GM18508 (cell line): Measurements from ENCODE around the gene CD74.

Source experiments
- ATAC-seq: cut with Tn5 transposase; IDR thresholded peaks from one replicate; pipeline ENCODE4 v1.9.1; 2021; ENCODE audit warnings: moderate number of reproducible peaks; ENCODE audit not compliant: insufficient read depth, unreplicated experiment

The CD74 gene

DNA sequence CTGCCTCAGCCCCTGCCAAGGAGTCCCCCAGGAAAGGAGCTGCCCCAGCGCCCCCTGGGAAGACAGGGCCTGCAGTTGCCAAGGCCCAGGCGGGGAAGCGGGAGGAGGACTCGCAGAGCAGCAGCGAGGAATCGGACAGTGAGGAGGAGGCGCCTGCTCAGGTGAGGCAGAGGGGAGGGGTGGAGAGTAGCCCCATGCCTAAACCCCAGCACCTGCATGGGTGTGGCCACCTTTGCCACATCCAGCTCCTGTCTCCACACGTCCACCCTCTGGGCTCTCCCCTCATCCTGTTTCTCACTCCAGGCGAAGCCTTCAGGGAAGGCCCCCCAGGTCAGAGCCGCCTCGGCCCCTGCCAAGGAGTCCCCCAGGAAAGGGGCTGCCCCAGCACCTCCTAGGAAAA, 38.1 kb downstream of the CD74 start:
- ATAC-seq, result no peak

DNA sequence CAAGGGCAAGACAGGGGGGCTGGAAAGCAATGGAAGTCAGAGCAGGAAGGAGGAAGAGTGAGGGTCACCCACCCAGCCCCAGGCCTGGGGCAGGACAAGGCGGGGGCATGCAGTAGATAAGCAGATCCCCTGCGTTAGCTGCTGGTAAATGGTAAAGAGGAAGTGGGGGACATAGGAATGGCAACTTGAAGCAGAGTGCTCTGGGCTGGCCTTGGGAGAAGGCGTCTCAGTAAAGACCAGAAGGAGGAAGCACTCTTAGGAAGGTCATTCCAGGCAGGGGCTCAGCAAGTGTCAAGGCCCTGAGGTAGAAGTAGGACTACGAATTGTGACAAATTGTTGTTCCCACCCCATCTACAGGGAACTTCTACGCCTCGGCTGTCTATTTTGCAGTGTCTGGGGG, 40.1 kb downstream of the CD74 start:
- no peak for ATAC-seq

DNA sequence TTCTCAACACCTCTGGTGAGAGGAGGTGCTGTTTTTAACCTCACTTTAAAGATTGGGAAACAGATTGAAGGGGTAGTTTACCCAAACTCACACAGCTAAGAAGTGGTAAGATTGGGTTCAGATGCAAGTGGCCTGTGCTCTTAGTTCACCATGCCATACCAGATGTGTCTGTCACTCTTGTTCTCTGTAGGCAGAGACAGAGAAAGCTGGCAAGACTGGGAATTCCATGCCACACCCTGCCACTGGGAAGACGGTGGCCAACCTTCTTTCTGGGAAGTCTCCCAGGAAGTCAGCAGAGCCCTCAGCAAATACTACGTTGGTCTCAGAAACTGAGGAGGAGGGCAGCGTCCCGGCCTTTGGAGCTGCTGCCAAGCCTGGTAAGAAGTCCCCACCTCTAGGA, 44.2 kb downstream of the CD74 start:
- ATAC-seq, result no peak

DNA sequence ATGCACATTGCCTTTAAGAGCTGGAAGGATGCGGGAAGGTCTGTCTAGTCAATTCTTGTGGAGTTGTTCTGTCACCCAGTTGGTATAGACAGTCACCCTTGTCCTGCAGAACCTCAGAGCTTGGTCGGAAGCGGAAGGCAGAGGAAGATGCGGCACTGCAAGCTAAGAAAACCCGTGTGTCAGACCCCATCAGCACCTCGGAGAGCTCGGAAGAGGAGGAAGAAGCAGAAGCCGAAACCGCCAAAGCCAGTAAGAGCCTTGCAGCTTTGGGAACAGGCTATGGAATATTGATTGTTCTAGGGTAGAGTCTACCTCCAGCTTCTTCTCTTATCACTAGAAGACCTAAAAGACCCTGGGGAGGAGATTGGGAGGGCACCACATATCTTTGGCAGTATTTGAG, 48.7 kb downstream of the CD74 start:
- no peak for ATAC-seq

DNA sequence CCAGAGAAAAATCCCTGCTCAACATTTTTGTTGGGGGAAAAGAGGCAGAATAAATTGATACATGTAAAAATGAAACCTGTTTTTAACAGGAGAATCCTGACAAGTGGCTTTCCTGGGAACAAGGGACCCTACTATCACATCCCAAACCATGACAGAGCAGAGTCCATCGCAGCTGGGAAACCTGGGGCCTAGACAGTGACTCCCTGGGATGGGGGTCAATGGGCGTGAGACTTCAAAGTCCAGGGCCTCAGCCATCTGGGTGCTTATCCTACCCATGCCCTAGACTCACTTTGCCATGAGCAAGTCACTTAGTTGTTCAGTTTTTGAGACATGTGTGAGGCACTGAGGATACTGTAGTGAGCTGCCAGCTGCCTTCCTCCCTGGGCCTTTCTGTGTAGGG, 49.5 kb downstream of the CD74 start:
- ATAC-seq, result no peak

DNA sequence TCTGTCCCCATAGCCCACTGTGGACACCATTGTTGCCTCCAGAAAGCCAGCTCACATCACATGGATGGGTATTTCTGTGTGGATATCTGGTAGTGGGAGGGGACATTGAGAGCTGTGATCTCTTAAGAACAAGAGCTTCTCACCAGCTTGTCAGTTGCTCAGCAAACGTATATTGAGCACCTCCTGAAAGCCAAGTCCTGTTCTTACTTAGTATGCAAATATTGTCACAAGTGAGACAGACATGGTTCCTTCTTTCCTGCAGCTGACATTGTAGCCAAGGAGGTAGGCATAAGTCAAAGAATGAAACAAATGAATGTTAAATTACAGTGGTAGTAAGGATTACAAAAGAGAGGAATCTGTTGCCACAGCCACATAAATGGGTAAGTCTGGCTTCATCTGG, 51.4 kb downstream of the CD74 start:
- no peak for ATAC-seq

DNA sequence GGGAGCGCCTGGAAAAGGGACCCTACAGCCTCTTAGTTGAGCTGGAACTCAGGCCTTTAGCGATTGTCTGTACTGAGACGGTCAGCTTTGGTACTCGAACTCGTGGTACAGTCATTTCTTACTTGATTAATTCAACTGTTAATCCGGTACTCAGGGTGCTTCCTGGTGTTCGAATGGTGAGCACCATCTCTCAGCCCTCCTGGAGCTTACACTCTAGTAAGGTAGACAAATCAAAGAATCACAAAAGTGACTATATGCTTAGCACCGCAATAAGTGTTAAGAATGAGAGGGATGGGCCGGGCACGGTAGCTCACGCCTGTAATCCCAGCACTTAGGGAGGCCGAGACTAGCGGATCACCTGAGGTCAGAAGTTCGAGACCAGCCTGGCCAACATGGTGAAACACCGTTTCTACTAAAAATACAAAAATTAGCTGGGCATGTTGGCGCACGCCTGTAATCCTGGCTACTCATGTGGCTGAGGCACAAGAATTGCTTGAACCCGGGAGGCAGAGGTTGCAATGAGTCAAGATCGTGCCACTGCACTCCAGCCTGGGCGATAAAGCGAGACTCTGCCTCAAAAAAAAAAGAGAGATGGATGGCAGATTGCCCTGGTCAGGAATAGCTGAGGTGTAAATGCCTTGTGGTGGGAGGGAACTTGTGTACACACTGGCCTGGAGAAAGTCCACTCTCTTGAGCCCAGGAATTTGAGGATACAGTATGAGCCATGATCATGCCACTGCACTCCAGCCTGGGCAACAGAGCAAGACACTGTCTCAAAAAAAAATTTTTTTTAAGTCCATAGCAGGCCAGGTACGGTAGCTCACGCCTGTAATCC, 54.2 kb downstream of the CD74 start:
- no peak for ATAC-seq

DNA sequence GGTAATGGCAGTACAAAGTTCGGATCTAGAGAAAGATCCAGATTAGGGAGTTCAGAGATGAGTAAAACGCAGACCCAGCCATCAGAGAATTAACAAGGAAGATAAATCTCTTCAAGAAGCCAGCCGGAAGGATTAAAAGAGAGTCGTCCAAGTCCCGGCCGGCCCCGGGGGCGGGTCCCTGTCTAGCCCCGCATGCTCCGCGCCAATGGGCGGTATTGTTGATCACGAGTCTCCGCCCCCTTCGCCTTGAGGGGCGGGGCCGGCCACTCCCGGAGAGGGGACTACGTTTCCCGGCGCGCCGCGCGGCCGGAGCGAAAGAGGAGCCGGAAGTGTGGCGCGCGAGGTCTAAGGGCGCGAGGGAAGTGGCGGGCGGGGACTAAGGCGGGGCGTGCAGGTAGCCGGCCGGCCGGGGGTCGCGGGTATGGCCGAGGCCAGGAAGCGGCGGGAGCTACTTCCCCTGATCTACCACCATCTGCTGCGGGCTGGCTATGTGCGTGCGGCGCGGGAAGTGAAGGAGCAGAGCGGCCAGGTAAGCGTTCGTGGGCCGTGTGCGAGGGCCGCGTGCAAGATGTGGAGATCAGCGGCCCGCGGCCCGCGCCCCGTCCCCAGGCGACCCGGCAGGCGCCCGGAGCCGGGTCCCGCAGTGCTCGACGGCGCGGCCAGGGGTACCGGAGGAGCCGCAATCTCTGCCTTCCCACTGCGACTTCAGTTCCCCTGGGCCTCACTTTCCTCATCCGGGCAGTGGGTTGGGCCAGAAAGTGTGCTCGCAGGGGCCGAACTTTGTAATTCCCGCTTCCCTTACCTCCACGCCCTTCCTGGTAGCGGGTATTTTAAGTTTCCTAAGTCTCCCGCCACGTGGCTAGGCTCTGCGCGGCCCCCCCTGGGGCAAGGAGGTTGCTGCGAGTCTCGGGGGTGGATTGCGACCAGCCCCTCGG, 55.1 kb downstream of the CD74 start, which contains the start of gene TCOF1:
TCOF1 (plus strand) TSS at position 372 of the 935 bp plus-strand sequence; CDS start at position 422, 50 bp downstream.
- ATAC-seq, result peak; percentile 76

DNA sequence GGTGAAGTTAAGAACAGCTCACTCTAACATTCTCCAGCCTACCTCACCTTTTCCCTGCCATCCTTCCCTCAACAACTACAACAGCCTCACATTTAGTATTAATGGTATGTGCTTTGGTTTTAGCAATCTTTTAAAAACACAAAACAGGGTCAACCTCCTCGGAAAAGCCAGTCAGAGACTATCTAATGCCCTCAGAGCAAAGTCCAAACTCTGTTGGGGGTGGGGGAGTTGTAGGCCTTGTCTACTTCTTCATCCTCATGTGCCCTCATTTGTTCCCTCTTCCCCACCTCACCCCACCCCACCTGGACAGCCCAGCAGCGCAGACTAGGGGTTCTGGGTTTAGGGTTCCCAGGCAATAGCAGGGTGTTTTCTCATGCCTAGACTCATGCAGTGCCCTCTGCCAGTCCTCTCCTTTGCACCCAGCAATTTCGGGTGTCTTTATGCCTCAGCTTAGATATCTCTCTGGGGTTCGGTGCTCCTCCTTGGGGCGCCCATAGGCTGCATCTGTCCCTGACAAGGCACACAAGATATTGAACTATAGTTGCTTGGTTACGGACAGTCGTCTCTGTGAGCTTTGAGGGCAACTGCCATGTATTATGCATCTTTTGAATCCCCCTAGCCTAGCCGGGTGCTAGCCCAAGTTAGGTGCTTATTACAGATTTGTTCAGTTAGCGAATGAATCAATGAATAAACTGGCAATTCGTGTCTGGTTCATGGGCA, 56.0 kb downstream of the CD74 start:
- ATAC-seq, result no peak

DNA sequence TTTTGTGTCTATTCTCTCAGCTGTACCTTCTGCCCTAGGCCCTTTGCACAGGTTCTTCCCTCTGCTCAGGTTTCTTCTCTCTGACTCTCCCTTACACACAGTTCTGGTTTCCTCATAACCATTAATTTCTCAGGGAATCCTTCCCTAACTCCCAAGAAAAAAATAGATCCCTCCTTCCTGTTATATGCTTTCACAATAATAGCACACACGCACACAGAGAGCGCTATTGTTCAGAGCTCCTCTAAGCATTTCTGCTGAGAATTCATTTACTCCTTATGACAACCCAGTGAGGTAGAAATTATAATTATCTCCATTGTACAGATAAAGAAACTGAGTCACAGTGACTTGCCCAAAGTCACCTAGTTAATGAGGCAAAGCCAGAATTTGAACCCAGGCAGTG, 56.9 kb downstream of the CD74 start:
- no peak for ATAC-seq

DNA sequence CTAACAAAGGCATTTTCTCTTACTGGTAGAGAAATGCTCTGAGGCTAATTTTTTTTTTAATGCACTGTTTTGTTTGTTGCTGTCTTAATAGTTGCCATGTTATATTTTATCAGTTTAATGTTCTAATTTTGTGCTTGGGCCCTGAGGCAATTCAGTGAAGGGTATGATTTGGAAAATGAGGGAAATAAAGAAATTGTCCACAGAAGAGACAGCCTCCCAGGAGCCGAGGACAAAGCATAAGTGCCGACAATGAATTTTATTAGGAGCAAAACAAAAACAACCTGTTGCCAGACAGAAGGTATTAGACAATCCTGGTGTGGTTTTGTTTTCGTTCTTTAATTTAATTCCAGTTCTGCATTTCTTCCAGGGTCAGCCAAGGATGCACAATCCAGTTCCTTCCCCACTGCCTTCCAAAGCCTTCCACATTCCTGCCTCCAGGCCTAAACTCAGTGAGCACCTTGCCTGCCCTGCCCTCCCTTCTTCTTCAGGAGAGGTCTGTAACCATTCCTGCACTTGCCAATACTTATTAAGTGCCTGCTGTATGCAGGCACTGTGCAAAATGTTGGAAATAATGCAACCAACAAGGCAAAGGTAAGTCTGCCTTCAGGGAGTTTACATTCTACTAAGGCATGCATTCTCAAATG, 59.6 kb downstream of the CD74 start:
- no peak for ATAC-seq

DNA sequence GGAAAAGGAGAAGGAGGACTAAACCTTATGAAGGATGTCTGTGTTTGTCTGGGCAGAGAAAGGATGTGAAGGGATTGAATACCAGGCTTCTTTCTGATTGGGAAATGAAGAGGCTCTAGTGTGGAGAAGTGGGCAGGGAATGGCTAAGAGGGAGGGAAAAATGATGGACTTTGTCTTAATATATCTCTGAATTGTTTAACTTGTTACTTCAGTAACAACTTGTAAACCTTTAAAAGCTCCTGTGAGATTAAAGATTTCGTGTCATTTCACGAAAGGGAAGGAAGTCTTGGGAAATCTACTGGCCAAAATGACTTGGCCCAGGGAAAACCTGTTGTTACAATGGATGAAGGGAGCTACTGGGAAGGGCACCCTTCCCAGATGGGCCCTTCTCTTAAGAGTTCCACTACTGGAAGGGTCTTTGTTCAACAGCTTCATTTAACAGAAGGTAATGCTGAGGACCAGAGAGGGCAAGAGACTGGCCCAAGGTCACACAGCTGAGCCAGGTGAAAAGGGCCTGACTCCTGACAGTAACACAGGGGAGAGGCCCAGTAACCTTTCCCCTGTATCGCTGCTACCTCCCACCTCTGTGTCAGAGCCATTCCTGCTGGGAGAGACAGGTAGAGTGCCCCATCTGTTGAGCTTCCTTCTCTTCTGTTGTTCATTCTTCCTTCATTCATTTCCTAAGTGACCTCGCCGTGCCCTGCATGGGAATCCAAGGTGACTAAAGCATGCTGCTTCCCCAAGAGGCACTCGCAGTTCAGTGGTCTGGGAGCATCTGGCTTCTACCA, 60.3 kb downstream of the CD74 start:
- no peak for ATAC-seq
